ENCODE measurements around the gene HINFP. TPM values are rescaled to one million over a fixed set of nuclear protein-coding genes. Genes with fewer than 3 reads are reported as not detected.
"Not testable (repeated sequence)": the region's sequence is repeated elsewhere in the genome, so short reads cannot be mapped to it uniquely, and the experiment has no call there.

HINFP gene
- total RNA-seq, 2 donors from 2014 or later: 10.8 to 13.4 TPM

DNA sequence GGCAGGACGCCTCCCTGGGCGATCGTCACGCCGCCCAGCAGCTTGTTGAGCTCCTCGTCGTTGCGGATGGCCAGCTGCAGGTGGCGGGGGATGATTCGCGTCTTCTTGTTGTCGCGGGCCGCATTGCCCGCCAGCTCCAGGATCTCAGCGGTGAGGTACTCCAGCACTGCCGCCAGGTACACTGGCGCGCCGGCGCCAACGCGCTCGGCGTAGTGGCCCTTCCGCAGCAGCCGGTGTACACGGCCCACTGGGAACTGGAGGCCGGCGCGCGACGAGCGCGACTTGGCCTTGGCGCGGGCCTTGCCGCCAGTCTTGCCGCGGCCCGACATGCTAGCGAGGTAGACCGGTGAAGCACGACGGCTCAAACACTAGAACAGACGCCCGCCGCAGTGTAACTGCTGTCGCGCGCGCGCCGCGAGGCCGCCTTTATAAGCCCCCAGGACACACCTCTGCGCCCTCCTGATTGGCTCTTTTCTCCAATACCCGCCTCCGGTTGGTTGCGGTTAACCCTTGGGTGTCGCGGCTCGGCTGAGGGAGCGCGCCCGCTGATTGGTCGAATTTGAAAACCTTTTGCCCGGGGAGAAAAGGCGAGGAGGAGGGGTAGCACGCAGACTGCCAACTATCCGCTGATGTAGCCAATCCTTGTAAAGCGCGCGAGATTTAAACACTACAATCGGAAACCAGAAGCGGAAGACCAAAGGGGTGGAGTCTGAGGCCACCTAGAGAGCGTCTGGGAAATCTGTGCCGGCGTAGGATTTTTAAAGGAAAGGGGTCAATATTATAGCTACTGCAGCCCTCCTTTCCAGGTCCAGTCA lies 26.1 kb upstream of the HINFP start:
- peak; percentile 99 for DNase-seq (ENCODE audit: low spot score)
- intact Hi-C loops (cut with DNase I): no loop called here

DNA sequence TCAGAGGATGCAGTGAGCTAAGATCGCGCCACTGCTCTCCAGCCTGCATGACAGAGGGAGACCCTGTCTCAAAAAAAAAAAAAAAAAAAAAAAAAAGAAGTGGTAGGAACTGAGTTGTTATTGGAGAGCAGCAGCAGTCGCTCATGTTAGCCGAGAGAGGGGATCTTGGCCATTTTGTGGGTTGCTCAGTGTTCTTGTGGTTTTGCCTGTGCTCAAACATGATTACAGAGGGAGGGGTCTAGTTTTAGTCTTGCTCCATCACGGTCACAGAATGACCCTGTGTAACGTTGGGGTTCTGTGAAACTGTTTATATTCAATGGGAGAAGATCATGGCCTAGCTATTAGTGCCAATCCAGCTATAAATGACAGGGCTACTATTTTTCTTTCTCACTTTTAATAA lies 21.7 kb upstream of the HINFP start:
- intact Hi-C loops (cut with DNase I): no loop called here
- no peak for DNase-seq (ENCODE audit: low spot score)

DNA sequence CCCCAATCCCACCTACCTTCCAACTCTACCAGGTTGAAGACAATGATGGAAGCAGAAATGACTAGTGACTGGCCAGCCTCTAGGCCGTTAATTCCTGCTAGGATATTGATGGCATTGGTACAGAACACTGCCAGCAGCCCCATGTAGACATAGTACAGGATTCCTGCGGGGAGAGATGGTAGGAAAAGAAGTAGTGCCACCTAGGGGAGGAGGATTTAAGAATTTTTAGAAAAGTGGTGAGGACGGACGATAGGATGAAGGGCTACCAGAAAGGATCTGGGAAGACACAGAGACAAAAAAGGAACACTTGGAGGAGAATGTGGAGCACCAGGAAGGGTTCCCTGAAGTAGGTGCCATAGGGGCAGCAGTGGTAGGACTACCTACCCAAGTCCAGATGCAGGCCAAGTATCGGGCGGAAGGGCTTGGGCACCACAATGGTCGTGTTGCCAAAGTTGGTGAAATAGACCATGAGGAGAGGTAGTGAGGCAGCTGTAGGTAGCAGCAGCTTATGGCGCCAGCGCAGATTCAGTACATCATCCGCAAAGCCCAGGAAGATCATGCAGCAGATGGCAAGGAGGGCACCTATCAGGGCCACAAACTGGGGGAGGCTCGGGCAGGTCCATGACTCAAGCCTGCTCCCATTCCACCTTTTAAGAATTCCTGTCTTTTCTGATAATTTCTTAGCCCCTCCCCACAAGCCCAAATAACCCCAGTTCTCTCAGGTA lies 21.0 kb upstream of the HINFP start:
- DNase-seq (ENCODE audit: low spot score): peak; percentile 47
- intact Hi-C loops (cut with DNase I): no loop called here

DNA sequence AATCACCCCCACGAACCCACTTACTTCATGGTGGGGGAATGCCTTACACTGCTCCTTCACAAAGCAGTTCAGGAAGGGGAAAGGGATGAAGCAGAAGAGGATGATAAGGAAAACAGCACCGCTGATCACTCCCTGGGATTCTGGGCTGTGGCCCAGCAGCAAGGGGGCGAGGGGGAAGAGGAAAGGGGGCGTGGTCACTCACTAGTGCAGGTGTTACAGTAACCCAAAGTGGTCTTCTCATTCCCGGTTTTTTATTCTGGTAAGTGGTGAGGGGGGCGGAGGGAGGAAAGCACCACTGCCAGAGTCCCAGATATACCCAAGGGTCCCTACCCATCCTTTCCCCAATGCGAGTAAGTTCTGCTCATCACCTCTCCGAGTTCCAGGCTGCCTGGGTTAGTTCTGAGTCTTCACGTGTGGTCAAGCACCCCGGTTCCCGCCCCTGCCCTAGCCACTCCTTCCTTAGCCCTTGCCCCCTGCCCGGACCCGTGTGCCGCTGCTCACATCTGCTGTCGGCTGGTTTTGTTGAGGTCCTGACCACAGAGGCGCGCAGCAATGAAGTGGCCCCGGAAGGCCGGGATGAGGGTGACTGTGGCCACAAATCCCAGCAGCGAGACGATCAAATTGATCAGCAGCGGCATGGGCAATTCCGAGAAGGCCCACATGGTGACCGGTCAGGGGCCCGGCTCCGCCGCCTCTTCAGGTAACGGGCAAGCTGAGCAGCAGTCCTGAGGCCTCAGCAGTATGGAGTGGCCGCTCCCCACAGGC lies 20.2 kb upstream of the HINFP start:
- no peak for DNase-seq (ENCODE audit: low spot score)
- intact Hi-C loops (cut with DNase I): no loop called here

DNA sequence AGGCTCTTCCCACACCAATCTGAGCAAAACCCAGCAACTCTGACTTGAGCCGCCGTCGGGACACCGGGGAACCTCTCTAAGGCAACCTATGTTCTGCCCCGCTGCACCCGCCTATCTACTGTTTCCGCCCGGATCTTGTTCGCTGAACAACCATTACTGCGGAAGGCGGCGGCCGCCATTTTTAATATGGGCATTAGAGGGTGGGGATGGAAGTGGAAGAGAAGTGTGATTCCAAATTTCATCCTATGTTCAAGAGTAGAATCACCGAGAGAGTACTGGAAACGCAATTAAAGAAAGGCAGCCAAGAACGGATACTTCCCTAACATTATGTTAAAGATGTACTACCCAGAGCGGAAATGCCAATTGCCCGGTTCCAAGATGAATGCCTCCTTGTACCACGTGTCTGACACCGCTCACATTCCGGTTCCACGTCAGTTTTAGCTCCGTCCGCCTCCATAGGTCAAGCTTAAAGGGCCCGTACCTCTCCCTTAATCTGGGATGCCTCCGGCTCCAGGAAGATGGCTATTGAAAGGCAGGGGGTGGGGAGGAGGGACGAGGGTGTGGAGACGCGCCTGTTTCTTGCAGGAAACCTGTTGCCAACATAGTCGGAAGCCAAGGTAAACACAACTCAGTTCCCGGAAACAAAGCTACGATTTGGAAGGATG lies 19.5 kb upstream of the HINFP start, which contains the start of gene DPAGT1:
DPAGT1 (minus strand) TSS at position 95 of the 665 bp plus-strand sequence. CDS start 198 bp downstream, outside the sequence.
- peak; percentile 95 for DNase-seq (ENCODE audit: low spot score)
- intact Hi-C loops (cut with DNase I): no loop called here

DNA sequence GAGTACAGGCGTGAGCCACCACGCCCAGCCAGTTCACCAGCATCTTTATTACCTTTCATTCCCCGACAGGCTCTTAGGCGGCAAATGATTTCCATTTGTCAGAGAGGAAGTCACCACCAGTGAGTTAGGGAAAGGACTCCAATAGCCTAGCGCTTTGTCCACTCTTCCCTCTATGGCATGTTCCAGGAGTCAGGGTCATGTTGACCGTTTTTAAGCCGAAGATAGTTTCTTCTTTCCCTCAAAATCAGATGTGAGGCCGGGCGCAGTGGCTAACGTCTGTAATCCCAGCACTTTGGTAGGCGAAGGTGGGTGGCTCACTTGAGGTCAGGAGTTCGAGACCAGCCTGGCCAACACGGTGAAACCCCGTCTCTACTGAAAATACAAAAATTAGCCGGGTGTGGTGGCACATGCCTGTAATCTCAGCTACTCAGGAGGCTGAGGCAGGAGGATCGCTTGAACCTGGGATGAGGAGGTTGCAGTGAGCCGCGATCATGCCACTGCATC lies 18.2 kb upstream of the HINFP start:
- DNase-seq (ENCODE audit: low spot score); intact Hi-C loops (cut with DNase I): not testable (repeated sequence)

DNA sequence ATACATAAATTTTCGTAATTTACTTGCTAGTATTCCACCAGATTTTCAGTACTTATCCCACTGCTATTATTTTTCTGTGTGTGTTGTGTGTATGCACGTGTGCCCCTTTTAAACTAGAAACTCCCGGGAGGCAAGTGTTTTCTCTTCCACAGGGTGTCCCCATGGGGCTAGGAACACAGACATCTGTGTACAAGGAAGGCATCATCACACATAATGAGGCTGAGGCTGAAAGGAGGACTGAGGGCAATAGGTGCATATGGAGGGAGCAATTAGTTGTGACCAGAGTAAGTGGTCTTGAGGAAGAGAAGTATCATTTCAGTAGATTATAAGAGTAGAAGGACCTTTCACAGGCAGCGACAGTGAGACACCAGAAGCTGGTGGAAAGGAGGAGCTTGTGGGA lies 17.6 kb upstream of the HINFP start:
- intact Hi-C loops (cut with DNase I): no loop called here

DNA sequence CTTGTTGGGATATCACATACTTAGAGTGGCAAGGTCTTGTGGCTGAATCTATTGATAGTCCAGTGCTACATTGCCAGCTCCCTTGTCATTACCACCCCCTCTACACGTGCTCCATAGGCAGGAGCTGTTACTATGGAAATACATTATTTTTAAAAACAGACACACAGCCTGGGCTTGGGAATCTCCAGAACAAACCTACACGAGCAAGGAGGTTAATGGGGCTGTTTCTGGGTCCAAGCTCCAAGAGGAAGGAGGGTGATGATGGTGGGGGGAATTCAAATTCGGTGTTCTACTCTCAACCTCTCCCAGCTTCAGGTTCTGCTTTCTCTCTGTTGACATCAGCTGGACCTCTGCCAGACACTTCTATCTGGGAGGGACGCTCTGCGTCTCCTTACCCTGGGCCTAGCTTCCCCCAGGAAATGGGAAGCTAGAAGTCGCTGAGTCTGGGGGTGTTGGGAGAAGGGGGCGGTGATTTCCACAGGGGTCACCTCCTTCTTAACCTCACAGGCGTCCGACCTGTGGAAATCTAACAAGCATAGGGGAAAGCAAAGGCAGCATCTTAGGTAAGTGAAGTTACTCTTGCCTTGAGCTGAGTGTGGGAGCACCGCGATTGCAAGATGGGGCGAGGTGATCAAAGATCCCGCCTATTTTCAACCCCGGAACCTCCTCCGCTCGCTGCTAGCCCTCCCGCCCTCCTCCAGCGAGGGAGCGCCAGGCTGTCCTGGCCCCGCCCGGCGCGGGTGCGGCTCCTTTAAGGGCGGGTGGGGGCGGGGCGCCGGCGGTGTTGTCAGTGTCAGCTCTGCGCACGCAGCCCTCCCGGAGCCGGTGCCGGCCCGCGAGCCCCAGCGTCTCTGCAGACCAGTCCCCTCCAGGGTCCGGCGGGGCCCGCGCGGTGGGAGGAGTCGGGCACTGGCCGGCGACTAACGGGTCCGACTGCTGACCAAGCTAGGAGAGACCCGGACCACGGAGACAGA lies 14.5 kb upstream of the HINFP start, which contains the start of gene C2CD2L:
C2CD2L (plus strand) TSS at position 781 of the 974 bp plus-strand sequence. CDS start 398 bp downstream, outside the sequence.
- peak; percentile 97 for DNase-seq (ENCODE audit: low spot score)
- intact Hi-C loops (cut with DNase I): no loop called here

More for the DNA sequence above, 17.6 kb upstream of the HINFP start:
- no peak for DNase-seq (ENCODE audit: low spot score)

DNA sequence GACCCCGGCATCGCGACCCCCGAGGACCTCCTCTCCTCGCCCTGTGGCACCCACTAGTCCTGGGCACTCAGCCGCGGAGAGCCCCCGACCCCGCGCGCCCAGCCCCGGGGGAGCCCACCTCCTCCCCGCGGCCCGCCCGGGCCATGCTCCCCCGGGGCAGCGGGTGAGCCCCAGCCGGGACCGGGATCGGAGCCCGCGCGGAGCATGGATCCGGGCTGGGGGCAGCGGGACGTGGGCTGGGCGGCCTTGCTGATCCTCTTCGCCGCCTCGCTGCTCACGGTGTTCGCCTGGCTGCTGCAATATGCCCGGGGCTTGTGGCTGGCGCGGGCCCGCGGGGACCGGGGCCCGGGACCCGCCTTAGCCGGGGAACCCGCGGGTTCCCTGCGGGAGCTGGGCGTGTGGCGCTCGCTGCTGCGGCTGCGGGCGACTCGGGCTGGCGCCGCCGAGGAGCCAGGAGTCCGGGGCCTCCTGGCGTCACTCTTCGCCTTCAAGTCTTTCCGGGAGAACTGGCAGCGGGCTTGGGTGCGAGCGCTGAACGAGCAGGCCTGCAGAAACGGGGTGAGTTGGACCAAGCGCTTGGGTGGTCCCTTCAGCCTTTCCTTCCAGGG lies 13.7 kb upstream of the HINFP start:
- intact Hi-C loops (cut with DNase I): no loop called here

DNA sequence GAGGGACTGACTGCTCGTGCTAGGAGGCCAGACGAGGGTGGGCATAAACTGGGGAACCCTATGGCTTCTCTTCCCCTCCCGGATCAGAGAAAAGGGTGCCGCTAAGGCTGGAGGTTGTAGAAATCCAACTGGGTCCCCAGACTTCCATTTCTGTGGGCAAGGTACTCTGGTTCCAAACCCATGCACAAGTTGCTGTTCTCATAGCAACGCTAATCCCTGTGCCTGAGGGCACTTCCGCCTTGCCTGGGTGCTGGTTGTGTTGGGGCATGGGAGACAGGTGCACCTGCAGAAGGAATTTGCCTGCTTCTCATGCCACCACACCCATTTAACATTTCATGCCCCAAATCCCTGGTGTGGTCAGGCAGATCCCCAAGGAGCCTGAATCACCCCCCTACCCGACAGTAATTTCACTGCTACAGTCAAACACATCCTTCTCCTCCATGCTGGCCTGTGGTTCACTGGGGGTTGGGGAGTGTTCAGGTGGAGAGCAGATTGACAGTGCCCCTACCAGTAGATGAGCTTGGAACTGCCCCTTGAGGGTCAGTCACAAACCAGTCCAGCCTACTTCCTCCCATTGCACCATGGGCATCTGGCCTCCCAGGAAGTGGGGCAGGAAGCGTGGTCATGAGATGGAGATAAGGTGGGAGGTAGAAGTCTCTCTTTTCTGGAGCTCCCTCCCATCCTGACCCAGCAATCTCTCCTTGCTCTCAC lies 13.1 kb upstream of the HINFP start:
- DNase-seq (ENCODE audit: low spot score): no peak
- intact Hi-C loops (cut with DNase I): no loop called here

More for the DNA sequence above, 13.7 kb upstream of the HINFP start:
- no peak for DNase-seq (ENCODE audit: low spot score)

DNA sequence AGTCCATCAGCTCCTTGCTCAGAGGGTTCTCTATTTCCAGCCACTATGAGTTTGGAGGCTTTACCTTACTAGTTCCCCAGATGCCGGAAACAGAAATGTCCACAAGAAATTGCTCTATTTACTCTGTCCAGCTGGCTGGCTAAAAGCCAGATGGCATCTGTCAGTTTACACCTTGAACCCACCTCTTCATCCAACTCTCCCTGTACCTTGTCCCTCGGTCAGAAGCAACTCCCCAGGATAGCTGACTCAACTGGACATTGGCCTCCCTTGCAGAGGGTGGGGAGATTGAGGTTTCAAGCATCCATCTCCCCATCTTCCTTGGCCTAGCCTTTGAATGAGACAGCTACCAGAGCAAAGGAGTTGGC lies 12.5 kb upstream of the HINFP start:
- no peak for DNase-seq (ENCODE audit: low spot score)
- intact Hi-C loops (cut with DNase I): no loop called here

DNA sequence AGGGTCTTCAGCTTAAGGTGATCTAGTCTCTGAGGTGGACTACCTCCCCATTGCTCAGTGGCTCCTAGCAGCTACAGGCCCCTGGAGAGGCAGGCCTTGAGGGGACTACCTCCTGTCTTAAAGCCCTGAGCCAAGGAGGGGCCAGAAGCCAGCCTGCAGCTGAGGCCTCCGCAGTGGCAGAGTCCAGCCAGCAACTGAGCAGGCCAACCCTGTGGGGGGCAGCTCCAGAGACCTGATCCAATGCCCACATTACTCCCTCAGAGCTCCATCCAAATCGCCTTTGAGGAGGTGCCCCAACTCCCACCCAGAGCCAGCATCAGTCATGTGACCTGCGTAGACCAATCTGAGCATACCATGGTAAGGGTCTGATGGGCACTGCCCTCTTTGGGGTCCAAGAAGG lies 11.5 kb upstream of the HINFP start:
- intact Hi-C loops (cut with DNase I): loop anchor here in 1 of 2 donors (1.0 kb wide), 1 partner anchor 54 kb away; no protein-coding TSS in a partner anchor
- no peak for DNase-seq (ENCODE audit: low spot score)

DNA sequence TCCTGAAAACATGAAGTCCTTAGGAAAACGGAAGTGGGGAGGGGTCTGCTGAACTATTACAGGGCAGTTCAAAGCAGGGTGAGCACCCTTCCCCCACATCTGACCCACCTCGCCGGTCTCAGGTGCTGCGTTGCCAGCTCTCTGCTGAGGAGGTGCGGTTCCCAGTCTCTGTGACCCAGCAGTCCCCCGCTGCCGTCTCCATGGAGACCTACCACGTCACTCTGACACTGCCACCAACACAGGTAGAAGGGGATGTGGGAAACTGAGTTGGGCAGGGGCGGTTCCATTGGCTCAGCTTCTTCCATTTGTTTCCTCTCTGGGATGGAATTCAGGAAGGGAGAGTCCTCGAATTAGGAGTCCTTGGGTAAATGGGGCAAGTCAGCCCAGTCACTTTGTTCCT lies 10.9 kb upstream of the HINFP start:
- intact Hi-C loops (cut with DNase I): loop anchor here in 1 of 2 donors (1.0 kb wide), 1 partner anchor 54 kb away; no protein-coding TSS in a partner anchor
- DNase-seq (ENCODE audit: low spot score): no peak

DNA sequence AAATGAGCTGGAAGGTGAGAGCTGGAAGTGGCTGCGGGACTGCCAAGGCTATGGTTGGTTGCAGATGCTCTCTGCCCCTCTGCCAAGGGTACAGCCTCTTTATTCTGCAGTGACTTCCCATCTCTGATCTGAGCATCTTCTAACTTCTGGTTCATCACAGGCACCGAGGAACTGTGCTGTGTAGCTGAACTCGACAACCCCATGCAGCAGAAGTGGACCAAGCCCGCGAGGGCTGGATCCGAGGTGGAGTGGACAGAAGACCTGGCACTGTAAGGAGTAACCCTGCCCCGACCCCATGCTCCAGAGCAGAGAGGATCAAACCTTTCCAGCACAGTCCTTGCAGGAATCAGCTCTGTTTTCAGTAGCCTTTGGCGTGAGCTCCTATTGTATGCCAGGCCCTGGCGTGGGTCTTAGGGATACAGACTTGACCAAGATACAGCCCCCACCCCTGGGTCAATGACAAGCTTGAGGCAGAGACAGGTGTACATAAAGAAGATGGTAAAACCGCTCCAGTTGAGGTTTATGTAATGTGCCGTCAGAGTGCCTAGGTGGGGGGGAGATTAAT lies 9.9 kb upstream of the HINFP start:
- intact Hi-C loops (cut with DNase I): no loop called here
- no peak for DNase-seq (ENCODE audit: low spot score)

DNA sequence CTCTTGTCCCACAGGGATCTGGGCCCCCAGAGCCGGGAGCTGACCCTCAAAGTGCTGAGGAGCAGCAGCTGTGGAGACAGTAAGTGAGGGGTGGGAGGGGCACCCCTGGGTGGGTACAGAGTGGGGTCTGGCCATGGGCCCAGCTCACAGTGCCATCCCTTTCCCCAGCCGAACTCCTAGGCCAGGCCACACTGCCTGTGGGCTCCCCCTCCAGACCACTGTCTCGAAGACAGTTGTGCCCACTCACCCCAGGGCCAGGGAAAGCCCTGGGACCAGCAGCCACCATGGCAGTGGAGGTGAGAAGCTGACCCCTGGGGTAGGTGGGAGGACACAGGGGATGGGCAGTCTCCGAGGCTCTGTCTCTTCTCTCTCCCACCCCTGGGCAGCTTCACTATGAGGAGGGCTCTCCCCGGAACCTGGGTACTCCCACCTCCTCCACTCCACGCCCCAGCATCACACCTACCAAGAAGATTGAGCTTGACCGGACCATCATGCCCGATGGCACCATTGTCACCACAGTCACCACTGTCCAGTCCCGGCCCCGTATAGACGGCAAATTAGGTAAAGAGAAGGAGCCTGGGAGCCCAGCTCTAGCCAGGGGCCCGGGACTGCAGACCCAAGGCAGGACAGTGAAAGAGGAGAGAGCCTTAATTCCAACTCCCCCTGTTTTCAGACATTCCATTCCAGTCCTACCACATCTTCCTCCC lies 8.9 kb upstream of the HINFP start:
- no peak for DNase-seq (ENCODE audit: low spot score)

DNA sequence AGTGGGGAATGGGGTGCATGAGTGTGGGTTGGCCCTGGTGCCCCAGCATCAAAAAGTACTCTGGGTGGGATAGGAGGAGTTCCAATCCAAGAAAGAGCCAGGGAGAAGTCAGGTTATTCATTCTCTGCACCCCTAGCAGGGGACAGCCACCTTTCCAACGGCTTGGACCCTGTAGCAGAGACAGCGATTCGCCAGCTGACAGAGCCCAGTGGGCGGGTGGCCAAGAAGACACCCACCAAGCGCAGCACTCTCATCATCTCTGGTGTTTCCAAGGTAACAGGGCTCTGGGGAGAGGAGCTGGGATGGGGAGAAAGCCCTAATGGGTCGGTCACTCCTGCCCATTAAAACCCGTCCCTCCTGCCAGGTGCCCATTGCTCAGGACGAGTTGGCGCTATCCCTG lies 7.7 kb upstream of the HINFP start:
- DNase-seq (ENCODE audit: low spot score): no peak
- intact Hi-C loops (cut with DNase I): no loop called here

More for the DNA sequence above, 8.9 kb upstream of the HINFP start:
- intact Hi-C loops (cut with DNase I): no loop called here

Data from posterior vena cava (tissue), 2 donors.